Kidney capillary endothelial cell (primary cell): Measurements from ENCODE around the gene CHRNA3.
"Not testable (repeated sequence)": the region's sequence is repeated elsewhere in the genome, so short reads cannot be mapped to it uniquely, and the experiment has no call there.

Source experiments
- DNase-seq: peaks from one replicate; pipeline ENCODE4 v3.0.0-alpha.2; 2018; ENCODE audit warnings: low spot score

The CHRNA3 gene

GRCh38 chr15:78617516-78617915, 3.3 kb downstream of the CHRNA3 start:
- no peak for DNase-seq

- no peak for DNase-seq
Measured at GRCh38 chr15:78617076-78617475, 3.7 kb downstream of the CHRNA3 start.

- DNase-seq = no peak
Measured at GRCh38 chr15:78616506-78616905, 4.3 kb downstream of the CHRNA3 start.

GRCh38 chr15:78615151-78615589, 5.6 kb downstream of the CHRNA3 start:
- no peak for DNase-seq

- no peak for DNase-seq
Measured at GRCh38 chr15:78614021-78614420, 6.8 kb downstream of the CHRNA3 start.

- not testable (repeated sequence) for DNase-seq
Measured at GRCh38 chr15:78609551-78609950, 11.2 kb downstream of the CHRNA3 start.

GRCh38 chr15:78605680-78606079, 15.1 kb downstream of the CHRNA3 start:
- DNase-seq = no peak

GRCh38 chr15:78605201-78605600, 15.6 kb downstream of the CHRNA3 start:
- no peak for DNase-seq

- DNase-seq = no peak
Measured at GRCh38 chr15:78604420-78604819, 16.4 kb downstream of the CHRNA3 start.

GRCh38 chr15:78603467-78603866, 17.3 kb downstream of the CHRNA3 start:
- no peak for DNase-seq

- DNase-seq = no peak
Measured at GRCh38 chr15:78599189-78599588, 21.6 kb downstream of the CHRNA3 start.

- no peak for DNase-seq
Measured at GRCh38 chr15:78598348-78598747, 22.4 kb downstream of the CHRNA3 start.

GRCh38 chr15:78597583-78597982, 23.2 kb downstream of the CHRNA3 start:
- no peak for DNase-seq

GRCh38 chr15:78574944-78575343, 45.9 kb downstream of the CHRNA3 start:
- DNase-seq = no peak

GRCh38 chr15:78573416-78573815, 47.4 kb downstream of the CHRNA3 start:
- DNase-seq = no peak

GRCh38 chr15:78571382-78571781, 49.4 kb downstream of the CHRNA3 start:
- DNase-seq = no peak

GRCh38 chr15:78570710-78571109, 50.1 kb downstream of the CHRNA3 start:
- no peak for DNase-seq

GRCh38 chr15:78567531-78567930, 53.3 kb downstream of the CHRNA3 start:
- DNase-seq = no peak

GRCh38 chr15:78565951-78566774, 54.6 kb downstream of the CHRNA3 start:
- DNase-seq = peak; percentile 24

- DNase-seq = peak; percentile 71
Measured at GRCh38 chr15:78565097-78565950, 55.5 kb downstream of the CHRNA3 start, which contains the start of gene CHRNA5. Gene CHRNA5, plus strand, starts transcription at chr15:78565520. Its CDS starts 200 bp downstream, at chr15:78565720.

GRCh38 chr15:78564743-78565096, 56.1 kb downstream of the CHRNA3 start:
- DNase-seq = no peak

GRCh38 chr15:78563092-78563491, 57.7 kb downstream of the CHRNA3 start:
- DNase-seq = no peak

GRCh38 chr15:78561490-78561889, 59.3 kb downstream of the CHRNA3 start:
- no peak for DNase-seq
